ENCODE measurements around the gene MYO7A. TPM values are rescaled to one million over a fixed set of nuclear protein-coding genes. Genes with fewer than 3 reads are reported as not detected.
A peak's percentile ranks its signal among the peaks of the same experiment; 100 is the strongest.

Gene MYO7A
- polyA plus RNA-seq, 4 donors, result 1.9 to 3.3 (median 2.8) TPM

DNA sequence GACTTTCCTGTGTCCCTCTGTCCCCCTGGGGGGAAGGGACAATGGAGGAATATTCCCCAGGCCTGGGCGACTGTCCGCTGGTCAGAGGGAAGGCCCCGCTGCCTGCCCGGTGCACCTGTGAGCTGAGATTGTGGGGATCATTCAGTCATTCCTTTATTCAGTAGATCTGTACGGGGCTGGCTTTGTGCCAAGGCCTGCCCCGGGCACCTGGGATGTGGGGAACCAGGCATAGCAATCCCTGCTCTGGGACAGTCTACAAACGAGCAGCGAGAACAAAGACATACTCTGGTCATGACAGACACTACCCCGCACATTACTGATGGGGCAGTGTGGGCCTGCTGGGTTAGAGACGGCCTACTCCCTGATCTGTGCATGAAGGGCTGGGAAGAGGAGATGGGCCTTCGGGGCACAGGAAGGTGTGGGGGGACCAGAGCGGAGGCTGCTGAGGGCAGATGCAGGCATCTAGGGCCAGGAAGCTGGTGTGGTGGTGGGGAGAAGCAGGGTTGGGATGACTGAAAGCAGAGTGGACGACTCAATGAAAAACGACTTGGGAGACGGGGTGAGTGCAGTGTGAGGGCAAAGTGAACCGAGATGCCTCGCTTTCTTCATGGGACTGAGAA, 1.8 kb upstream of the MYO7A start:
- no peak for DNase-seq (ENCODE audit: low read depth in 4 of 4, low spot score in 3 of 4)

DNA sequence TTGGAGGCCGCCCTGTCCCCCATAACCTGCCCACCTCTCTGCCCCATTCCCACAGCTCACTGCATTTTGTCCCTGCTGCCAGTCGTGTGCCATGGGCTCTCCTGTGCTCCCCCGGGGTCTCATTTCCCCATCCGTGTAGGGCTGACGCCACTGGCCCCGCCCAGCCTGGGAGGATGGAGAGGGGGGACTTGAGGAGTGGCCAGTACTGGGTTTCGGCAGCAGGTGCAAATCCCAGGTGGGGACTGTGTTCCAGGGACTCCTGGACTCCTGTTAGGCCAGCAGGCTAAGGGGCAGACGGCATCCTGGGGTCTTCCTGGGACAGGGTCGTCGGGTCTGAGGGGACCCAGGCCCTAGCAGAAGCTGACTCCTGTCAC, 1.2 kb upstream of the MYO7A start:
- DNase-seq (ENCODE audit: low read depth in 4 of 4, low spot score in 3 of 4), result no peak

DNA sequence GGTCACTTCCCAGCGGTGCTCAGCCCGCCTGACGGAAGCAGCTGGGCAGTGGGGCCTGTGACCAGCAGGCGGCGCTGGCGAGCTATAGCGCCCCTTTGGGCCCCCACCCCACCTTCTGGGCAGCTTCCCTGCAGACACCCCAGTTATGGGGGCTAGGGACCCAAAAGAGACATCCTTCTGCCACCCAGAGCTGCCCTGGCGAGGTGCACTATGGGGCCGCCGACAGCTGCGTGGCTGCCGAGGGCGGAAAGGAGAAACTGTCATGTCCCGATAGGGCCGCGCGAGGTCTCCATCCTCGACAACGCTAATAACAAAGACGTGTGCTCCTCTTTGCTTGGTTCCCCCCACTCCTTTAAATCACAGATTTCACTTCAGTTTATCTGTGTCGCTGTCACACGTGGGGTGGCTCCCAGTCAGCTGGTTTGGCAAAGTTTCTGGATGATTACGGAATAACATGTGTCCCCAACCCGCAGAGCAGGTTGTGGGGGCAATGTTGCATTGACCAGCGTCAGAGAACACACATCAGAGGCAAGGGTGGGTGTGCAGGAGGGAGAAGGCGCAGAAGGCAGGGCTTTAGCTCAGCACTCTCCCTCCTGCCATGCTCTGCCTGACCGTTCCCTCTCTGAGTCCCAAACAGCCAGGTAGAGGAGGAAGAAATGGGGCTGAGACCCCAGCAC, 673 bp upstream of the MYO7A start:
- DNase-seq (ENCODE audit: low read depth in 4 of 4, low spot score in 3 of 4), result peak in 1 of 4 donors; percentile 70

DNA sequence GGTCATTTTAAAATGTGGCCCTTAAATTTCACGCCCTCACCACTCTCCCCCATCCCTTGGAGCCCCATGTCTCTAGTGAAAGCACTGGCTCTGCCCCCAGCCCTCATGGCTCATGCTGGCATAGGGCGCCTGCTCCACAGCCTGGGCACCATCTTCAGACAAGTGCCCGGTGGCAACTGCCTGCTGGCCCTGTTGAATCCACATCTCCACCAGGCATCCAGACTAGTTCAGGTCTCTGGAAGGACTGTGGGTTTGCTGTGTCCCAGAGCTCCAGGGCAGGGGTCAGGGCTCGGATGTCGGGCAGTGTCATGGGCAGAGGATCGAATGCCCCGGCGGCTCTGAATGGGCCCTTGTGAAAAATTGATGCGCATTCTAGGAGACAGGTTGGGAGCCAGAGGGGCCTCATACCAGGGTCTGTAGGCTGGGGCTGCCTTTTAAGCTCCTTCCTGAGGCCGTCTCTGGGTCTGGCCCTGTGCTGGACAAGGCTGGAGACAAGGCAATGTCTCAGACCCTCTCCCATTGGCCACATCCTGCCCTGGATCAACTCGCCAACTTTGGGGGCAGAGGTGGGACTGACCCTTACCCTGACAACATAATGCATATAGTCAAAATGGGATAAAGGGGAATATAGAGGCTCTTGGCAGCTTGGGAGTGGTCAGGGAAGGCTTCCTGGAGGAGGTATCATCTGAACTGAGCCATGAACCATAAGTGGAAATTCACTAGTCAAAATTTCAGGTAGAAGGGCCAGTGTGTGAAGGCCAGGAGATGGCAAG, 1.2 kb downstream of the MYO7A start:
- DNase-seq (ENCODE audit: low read depth in 4 of 4, low spot score in 3 of 4), result no peak

DNA sequence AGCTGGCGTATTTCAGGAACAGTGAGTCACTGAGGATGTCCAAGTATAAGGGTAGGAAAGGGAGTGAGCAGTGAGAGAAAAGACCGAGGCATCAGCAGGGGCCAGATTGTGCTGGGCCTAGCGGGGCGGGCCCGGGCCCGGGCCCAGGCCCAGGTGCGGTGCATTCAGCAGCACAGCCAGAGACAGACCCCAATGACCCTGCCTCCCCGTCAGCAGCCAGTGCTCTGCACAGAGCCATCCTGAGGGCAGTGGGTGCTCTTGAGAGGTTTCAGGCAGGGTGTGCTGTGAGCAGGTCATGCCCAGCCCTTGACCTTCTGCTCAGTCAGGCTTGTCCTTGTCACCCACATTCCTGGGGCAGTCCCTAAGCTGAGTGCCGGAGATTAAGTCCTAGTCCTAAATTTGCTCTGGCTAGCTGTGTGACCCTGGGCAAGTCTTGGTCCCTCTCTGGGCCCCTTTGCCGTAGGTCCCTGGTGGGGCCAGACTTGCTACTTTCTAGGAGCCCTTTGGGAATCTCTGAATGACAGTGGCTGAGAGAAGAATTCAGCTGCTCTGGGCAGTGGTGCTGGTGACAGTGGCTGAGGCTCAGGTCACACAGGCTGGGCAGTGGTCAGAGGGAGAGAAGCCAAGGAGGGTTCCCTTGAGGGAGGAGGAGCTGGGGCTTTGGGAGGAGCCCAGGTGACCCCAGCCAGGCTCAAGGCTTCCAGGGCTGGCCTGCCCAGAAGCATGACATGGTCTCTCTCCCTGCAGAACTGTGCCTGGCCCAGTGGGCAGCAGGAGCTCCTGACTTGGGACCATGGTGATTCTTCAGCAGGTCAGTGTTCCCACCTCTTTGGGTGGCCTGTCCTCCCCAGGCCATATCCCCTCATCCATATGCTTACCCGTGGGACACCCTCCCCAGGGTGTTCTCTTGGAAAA, 2.1 kb downstream of the MYO7A start:
- no peak for DNase-seq (ENCODE audit: low read depth in 4 of 4, low spot score in 3 of 4)

DNA sequence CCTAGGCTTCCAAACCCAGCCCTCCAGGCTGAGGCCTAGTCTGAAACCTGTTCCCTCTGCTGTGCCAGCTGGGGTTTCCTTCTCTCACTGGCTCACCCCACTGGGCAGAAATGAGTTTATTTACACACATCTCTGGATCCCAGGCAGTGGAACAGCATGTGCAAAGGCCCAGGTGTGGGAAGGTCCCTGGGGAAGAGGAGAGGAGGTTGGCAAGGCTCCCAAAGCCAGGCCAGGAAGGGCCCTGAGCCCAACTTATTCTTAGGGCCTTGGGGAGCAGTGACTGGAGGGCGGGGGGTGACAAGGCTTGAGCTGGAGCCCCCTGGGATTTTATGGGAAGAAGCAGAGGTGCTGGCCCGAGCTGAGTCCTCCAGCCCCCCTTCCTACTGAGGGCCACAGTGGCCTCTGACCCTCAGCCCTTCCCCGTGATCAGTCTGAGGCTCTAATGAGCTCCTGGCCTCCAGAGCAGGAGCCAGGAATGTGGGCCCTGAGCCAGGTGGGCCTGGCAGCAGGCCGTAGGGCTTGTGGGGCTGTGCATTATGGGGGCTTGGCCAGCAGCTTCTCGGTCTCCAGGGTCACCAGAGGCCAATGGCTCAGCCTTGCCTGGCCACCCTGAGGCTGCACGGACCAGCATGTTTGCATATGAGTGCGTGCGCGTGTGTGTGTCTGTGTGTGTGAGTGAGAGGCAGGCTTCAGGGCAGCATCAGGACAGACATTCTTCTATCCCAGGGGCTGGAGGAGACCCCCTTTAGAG, 2.9 kb downstream of the MYO7A start:
- DNase-seq (ENCODE audit: low read depth in 4 of 4, low spot score in 3 of 4), result no peak

DNA sequence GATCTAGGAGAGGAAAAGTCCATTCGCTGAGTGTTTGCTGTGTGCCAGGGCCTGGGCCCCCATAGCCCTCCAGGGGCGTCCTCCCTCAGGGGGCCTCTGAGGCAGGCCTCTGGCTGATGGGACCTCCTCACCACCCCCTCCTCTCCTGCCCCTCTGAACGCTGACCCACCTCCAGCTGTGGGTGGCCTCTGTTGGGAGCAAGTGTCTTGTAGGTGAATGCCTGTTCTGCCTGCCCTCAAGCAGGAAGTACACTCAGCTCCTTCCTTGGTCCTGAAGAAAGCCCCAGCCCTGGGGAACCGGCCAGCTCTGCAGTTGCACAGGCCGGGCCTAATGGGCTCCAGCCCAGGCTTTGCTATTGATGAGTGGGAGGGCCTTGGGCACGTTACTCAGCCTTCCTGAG, 3.5 kb downstream of the MYO7A start:
- no peak for DNase-seq (ENCODE audit: low read depth in 4 of 4, low spot score in 3 of 4)

DNA sequence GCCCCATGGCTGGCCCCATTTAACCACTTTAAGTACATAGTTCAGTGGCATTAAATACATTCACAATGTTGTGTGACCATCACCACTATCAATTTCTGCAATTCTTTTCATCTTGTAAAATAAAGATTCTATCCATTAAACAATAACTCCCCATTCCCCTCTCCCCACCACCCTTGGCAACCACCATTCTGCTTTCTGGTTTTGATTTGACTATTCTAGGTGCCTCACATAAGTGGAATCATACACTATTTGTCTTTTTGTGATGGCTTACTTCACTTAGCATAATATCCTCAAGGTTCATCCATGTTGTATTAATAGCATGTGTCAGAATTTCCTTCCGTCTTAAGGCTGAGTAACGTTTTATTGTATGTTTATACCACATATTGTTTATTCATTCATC, 7.0 kb downstream of the MYO7A start:
- no peak for DNase-seq (ENCODE audit: low read depth in 4 of 4, low spot score in 3 of 4)

DNA sequence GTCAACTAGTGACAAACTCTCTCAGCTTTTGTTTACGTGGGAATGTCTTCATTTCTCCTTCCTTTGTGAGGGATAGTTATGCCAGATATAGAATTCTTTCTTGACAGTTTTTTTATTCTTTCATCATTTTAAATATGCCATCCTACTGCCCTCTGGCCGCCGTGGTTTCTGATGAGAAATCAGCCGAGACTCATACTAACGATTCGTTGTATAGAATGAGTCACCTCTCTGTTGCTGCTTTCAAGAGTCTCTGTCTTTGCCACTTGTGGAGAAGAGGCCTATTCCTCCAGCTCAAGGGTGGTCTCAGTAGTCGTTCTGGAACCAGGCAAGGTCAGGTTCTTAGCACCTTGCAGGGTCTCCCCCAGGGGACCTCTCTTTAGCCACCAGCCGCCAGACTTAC, 8.0 kb downstream of the MYO7A start:
- DNase-seq (ENCODE audit: low read depth in 4 of 4, low spot score in 3 of 4), result no peak

DNA sequence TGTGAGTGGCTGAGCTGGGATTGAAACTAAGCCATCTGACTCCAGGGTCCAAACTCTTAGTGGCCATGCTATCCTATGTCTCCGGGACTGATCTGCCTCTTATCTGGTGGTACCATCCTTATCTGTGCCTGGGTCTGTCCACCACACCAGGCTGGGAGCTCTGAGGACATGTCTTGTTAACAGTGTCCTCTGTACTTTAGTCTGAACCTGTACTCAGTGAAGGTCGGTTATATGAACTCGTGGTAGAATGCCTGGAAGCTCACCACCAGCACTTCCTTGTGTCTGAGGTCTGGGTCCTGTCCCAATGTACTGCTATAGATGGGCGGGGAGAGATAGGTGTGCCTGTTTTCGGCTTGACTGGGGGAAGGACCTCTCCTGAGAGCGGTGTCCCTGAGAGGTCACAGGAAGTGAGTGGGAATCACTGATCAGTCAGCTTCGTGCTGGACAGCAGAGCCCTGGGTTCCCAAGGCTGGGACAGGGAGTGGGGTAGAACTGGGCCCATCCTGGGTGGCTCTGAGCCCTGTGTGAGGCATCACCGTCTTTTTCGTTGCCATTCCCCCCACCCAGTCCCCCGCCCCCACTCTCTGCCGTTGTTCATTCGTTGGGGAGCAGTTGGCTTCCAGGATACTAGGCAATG, 8.9 kb downstream of the MYO7A start:
- DNase-seq (ENCODE audit: low read depth in 4 of 4, low spot score in 3 of 4), result no peak

DNA sequence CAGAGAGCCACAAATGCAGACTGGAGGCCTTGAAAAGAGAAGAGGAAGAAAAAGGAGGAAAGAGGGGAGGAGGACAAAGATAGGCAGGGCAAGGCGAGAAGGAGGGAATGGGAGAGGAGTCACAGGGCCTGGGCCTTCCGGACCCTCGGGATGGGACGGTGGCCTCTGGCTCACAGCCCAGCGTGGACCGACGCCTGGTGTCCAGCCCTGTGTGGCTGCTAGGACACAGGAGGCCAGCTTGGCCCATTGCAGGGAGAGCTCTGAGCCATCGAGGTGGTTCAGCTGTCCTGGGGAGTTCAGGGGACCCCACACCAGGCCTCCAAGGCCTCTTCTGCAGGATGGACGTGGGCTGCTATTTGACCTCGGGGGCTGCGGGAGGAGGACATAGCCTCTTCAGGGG, 9.4 kb downstream of the MYO7A start:
- DNase-seq (ENCODE audit: low read depth in 4 of 4, low spot score in 3 of 4), result no peak

DNA sequence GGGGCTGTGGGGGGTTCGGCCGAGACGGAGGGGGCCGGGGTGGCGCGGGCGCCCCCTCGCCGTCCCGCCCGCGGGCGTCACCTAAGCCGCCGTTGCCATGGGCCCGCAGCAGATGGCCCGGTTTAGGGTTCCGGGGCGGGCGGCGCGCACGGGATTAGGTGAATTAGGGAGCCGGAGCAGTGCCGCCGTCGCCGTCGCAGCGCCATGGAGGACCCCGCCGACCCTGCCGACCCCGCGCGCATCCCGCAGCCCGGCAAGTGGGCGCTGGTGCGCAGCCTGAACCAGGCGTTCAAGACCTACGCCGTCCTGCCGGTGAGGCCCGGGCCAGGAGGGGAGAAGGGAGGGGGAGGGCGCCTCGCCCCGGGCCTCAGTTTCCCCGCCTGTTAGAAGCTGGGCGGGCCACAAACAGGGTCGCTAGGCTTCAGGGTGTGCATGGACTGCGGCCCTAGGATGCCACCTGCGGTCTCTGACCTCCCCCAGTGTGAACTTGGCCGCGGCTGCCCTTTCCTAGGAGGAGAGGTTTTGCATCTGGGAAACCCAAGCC, 10.1 kb downstream of the MYO7A start:
- DNase-seq (ENCODE audit: low read depth in 4 of 4, low spot score in 3 of 4), result no peak

DNA sequence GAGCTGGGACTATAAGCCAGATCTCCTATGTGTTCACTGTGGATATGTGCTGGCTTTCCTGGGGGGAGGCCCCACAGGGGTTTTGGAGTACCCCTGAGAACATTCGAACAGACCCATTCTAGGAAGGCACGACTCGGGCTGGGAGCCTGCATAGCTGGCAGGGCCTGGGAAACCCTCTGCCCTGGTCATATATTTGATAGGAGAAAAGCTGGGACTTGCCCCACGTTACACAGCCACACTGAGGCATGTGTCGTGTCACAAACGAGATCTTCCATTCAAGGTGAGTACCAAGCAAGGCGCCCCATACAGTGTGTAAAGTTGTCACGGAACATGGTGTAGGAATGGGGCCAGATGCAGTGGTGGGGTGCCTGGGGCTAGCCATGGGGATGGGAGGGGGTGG, 11.2 kb downstream of the MYO7A start:
- DNase-seq (ENCODE audit: low read depth in 4 of 4, low spot score in 3 of 4), result no peak

DNA sequence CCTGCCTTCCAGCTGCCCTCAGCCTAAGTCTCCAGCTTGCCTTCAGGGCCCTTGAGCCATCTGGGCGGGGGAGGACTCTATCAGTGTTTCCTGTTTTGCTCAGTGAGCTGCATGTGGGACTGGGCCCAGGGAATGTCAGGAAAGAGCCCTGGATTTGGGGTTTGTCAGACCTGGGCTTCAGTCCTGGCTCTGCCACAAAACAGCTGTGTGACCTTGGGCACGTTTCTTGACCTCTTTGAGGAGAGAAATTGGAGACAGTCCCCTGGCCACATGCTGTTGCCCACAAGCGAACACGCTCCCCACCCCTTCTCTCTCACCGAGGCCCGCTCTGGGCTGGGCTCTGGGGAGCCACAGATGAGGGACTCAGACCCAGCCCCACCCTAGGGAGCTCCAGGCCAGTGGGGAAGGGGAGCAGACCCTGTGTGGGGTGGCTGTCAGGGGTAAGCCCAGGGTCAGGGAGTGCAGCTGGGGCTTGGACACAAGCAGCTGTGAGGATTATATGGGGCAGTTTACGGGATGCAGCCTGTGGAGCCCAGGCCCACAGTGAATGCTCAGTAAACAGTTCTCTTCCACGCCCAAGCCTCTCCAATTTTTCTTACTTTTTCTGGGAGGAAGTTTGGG, 12.3 kb downstream of the MYO7A start:
- DNase-seq (ENCODE audit: low read depth in 4 of 4, low spot score in 3 of 4), result no peak

DNA sequence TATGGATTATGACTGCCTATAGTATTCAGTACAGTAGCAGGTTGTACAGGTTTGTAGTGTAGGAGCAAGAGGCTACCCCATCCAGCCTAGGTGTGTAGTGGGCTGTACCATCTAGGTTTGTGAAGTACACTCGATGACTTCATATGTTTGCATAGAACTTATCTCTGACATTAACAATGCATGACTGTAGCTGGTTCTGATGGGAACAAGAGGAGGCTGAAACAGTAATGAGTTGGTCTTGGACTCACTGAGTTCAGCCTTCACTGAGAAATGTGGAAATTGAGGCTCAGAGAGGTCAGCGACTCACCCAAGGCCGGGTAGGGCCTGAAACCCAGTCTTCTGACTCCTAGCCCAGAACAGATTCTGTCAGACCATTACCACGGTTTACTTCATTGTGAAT, 13.0 kb downstream of the MYO7A start:
- no peak for DNase-seq (ENCODE audit: low read depth in 4 of 4, low spot score in 3 of 4)

DNA sequence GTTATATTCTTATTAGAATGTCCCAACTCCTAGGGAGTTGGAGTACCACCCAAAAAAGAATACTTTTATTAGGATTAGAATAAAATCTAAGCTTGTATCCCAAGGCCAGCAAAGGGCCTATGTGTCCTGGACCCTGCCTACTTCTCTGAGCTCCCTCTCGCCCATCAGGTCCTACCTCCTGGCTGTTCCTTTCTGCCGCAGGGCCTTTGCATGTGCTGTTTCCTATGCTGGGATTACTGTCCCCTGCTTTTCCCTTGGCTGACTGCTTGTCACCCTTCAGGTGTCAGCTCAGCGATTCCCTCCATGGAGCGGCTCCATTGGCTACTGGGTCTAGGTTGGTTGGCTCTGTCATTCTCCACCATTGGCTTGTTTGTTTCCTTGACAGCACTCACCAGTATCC, 13.4 kb downstream of the MYO7A start:
- no peak for DNase-seq (ENCODE audit: low read depth in 4 of 4, low spot score in 3 of 4)

DNA sequence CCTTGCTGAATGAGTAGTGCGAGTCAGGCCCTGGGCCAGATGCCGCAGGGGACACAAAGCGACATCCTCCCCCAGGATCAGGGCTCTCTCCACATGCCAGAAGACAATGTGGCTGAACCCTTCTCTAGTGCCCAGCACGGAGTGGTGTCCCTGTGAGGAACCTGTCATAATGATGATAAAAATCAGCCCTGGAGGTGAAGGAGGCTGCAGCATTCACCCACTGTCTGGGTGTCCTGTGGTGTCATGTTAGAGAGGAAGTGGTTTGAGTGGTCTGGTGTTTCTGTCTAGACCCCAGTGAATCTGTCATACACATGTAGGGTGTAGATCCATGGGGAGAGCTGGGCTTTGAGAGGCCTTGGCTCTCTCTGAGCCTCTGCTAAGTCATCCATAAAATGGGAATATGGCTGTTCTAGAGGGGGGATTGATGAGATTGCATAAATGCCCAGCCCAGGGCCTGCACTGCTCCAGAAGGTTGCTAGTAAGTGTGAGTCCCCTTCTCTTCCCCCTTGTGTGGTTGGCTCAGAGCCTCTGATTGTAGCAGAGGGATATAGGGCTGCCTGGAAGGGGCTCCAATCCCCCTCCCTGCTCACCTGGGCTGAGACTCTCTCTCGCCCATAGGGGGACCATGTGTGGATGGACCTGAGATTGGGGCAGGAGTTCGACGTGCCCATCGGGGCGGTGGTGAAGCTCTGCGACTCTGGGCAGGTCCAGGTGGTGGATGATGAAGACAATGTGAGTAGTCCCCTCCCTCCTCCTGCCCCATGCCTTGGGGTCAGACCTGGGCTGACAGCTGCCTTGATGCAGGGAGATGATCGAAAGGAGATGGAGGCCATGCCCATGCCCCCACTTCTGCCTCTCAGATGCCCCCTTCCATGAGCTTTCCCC, 14.3 kb downstream of the MYO7A start:
- DNase-seq (ENCODE audit: low read depth in 4 of 4, low spot score in 3 of 4), result no peak

DNA sequence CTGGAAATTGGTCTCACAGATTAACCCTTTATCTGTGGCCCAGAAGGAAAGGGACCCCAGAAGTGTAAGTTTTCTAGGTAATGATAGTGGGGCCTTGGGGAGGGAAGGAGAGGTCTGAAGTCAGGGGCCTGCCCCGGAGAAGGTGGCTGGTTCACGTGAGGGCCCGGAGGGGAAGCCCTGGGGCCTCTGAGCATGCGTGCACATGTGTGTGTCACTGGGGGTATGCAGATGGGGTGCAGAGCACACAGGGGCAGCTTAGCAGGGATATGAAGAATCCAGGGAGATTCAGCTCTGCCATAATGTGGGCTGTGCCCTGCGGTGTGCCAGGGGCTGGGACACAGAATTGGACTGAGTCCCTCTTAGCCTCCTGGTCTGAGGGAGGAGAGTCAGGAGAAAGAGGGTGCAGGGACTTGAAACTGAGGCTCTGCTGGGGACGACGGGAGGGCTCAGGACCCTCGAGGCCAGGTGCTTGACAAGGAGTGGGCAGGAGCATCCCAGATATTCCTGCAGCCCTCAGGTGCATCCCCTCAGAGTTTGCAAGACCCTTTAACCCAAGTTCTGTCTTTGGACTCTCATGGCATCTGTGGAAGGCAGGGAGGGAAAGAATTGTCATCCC, 15.5 kb downstream of the MYO7A start:
- no peak for DNase-seq (ENCODE audit: low read depth in 4 of 4, low spot score in 3 of 4)
